GM06990 (cell line): ENCODE data around the gene ADPRH.

Experiments
- DNase-seq: peaks from one replicate; pipeline ENCODE4 v3.0.0-alpha.2; 2011; ENCODE audit not compliant: insufficient read length; ENCODE audit errors: extremely low read depth
- H3K27me3 ChIP-seq: replicated peaks from 2 replicates; pipeline ENCODE4 v1.6.0; 2011; ENCODE audit warnings: low read length; ENCODE audit not compliant: control insufficient read depth, insufficient read depth
- H3K36me3 ChIP-seq: 2 replicates; pipeline ENCODE4 v1.5.1; 2011; ENCODE audit warnings: low read length; ENCODE audit not compliant: control insufficient read depth, insufficient read depth
- H3K4me3 ChIP-seq: replicated peaks from 2 replicates; pipeline ENCODE4 v1.5.1; 2011; ENCODE audit warnings: low read depth, mild to moderate bottlenecking, control low read depth, low read length
- TF ChIP-seq, protein P1 (sequence below): IDR thresholded peaks from 2 replicates; pipeline ENCODE4 v1.5.1; 2011; ENCODE audit warnings: low read length, control low read depth, mild to moderate bottlenecking, inconsistent platforms; ENCODE audit not compliant: insufficient read depth, poor library complexity, severe bottlenecking

Gene ADPRH

DNA sequence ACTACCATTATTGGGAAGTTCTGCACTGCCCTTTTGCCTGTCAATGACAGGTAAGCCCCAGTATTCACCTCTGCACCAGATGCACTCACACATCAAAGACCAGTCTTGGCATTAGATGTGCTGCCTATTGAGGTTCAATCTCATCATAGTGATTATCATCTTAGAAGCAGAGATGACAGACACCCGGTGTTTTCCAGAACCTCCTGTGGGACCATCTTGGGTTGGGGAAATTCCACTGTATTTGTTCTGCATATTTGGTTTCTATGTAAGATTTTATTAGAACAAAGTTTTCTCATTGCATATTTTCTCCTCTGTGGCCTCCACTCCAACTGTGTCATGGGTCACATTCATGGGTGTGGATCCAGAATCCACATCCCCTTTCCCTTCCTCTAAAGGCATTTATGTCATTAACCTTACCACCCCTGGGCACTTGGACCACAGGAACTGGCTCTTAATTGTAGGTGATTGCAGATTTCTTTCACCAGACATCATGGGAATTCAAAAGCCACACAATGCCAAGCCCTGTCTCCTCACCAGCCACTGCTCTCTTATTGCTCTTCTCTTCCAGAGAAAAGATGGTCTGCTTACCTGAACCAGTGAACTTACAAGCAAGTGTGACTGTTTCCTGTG lies 49.6 kb downstream of the ADPRH start:
- Histone ChIP-seq H3K27me3 (no peaks in the 10 kb centered on the region), H3K4me3 (no peak overlapping the region), H3K36me3 (no peaks in the 10 kb centered on the region)
- TF ChIP-seq, protein P1, sequence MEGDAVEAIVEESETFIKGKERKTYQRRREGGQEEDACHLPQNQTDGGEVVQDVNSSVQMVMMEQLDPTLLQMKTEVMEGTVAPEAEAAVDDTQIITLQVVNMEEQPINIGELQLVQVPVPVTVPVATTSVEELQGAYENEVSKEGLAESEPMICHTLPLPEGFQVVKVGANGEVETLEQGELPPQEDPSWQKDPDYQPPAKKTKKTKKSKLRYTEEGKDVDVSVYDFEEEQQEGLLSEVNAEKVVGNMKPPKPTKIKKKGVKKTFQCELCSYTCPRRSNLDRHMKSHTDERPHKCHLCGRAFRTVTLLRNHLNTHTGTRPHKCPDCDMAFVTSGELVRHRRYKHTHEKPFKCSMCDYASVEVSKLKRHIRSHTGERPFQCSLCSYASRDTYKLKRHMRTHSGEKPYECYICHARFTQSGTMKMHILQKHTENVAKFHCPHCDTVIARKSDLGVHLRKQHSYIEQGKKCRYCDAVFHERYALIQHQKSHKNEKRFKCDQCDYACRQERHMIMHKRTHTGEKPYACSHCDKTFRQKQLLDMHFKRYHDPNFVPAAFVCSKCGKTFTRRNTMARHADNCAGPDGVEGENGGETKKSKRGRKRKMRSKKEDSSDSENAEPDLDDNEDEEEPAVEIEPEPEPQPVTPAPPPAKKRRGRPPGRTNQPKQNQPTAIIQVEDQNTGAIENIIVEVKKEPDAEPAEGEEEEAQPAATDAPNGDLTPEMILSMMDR, result no peak
- peak; percentile 62 for DNase-seq

DNA sequence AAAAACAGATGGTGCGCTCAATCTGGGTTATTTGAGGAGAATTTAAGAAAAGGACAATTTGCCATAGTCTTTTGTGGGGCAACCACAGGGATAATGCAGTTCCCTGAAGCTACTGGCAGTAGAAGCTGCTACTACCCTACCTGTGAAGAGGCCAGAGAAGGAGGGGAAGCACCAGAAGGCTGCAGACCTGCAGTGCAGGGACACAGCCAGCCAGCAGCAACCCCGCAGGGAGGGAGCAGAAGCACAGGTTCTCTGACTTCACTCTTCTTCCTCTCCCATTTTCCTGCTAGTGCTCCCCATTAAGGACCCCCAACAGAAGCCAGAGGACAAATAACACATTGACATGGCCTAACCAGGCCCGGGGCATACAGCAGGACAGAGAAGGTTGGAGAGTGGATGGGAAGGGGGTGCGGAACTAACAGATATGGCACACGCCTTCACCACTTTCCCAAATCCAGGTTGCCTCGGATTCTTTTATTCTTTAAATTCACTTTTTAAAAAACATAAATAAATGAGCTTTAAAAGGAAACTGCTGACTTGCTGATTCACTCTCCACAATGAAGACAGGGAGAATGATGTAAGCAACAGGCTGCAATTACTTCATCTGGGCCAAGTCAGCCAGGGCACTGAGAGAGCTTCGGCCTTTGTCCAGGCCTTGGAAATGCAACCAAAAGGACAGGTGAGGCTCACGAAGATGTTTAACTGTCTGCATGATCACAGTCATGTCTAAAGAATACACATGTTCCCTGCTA lies 51.0 kb downstream of the ADPRH start:
- no peaks in the 10 kb centered on the region for H3K36me3 ChIP-seq
- TF ChIP-seq, protein P1, result no peak
- H3K27me3 ChIP-seq, result no peaks in the 10 kb centered on the region
- H3K4me3 ChIP-seq, result no peak overlapping the region
- peak; percentile 25 for DNase-seq

DNA sequence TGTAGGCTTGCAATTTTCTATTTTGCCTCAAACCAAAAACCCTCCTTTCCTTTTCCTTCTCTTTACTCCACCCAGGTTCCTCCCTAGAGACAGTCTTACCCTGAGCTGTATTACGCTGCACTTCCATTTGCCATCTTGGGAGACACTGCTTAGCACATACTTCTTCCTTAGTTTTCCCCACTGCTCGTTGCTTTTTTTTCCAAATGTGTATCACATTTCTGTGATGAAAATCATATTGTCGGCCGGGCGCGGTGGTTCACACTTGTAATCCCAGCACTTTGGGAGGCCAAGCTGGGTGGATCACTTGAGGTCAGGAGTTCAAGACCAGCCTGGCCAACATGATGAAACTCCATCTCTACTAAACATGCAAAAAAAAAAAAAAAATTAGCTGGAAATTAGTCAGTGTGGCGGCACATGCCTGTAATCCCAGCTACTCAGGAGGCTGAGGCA lies 51.6 kb downstream of the ADPRH start:
- no peak for DNase-seq
- Histone ChIP-seq H3K4me3 (no peak overlapping the region), H3K27me3 (no peaks in the 10 kb centered on the region), H3K36me3 (no peaks in the 10 kb centered on the region)
- TF ChIP-seq, protein P1, result no peak

DNA sequence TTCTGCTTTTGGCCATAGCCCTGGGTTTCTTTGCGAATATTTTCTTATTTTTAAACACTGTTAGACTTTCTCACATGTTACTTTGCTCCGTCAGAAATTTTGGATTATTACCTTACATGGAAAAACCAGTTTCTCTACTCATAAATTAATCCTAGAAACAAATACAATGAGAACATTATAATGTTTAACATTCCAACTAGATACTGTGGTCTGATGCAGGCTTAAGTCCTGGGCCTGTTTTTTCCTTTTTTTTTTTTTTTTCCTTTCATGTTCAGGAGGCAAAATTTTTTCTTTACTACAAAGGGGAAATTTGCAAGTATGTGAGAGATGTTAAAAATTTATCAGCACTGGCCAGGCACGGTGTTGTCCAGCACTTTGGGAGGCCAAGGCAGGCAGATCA lies 52.2 kb downstream of the ADPRH start:
- Histone ChIP-seq H3K36me3 (no peaks in the 10 kb centered on the region), H3K27me3 (no peaks in the 10 kb centered on the region), H3K4me3 (no peak overlapping the region)
- TF ChIP-seq, protein P1, result no peak
- no peak for DNase-seq

DNA sequence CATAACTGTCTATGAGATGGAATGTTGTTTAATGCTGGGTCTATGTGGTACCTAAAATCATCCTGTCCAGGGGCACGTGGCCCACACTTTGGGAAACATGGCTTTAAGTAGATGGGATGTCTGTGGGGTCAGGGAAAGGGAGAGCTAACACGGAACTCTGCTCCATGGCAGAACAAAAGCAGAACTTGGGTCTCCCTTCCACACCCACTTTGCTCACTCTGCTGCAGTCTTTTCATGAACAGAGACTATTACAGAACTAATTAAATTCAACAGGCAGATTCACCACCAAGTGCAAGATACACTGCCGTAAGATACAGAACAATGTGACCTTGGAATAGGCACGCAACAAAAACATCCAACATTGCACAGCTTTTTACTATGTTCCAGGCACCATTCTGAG lies 52.9 kb downstream of the ADPRH start:
- TF ChIP-seq, protein P1, result no peak
- H3K4me3 ChIP-seq, result no peak overlapping the region

DNA sequence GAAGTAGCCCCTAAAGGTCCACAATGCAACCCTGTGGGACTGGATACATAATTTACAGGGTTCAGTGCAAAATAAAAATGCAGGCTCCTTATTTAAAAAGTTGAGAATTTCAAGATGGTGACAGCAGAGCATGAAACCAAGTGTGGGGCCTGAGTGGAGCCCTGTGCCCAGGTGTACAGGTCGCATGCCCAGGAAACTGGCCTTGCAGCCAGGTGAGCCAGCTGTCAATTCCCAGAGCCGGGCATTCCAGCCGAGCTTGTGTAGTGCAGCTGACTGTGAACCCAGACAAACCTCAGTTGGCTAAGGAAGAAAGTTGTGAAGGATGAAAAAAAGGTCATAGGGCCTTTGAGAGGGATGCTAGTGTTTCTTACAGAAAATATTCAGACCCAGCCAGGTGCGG lies 53.5 kb downstream of the ADPRH start:
- no peak for DNase-seq
- TF ChIP-seq, protein P1, result no peak
- Histone ChIP-seq H3K4me3 (no peak overlapping the region), H3K27me3 (no peaks in the 10 kb centered on the region), H3K36me3 (no peaks in the 10 kb centered on the region)

More for the DNA sequence above, 52.9 kb downstream of the ADPRH start:
- no peak for DNase-seq
- Histone ChIP-seq H3K36me3 (no peaks in the 10 kb centered on the region), H3K27me3 (no peaks in the 10 kb centered on the region)
